DND-41 (cell line): ENCODE data around the gene FSHR.

Experiments
- EZH2 ChIP-seq: IDR thresholded peaks from 3 replicates; pipeline ENCODE4 v1.6.1; 2012; ENCODE audit warnings: borderline replicate concordance, low read depth, mild to moderate bottlenecking, moderate library complexity, low read length, inconsistent platforms; ENCODE audit not compliant: severe bottlenecking
- TF ChIP-seq, protein P1 (sequence below): IDR thresholded peaks from 2 replicates; pipeline ENCODE4 v1.5.1; 2012; ENCODE audit warnings: borderline replicate concordance, low read length, moderate library complexity, mild to moderate bottlenecking; ENCODE audit not compliant: poor library complexity, severe bottlenecking; ENCODE audit errors: extremely low read depth

DNA sequence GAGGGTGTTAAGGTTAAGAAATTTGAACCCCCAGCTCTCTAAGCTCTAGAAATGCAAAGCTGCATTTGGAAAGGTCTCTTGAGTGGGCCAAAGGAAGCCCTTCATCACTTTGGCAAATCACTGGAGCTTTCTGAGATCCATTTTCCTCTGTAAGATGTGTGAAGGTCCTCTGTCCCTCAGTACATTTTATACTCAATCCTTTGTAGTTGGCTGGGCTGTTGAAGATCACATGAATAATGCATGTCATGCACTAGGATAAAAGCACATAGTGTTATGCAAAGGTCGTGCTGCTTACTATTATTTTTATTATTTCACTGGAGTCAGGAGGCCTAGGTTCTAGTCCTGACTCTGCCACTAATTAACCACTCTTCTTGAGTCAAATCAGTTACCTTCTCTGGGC lies 124.9 kb downstream of the FSHR start:
- TF ChIP-seq, protein P1, sequence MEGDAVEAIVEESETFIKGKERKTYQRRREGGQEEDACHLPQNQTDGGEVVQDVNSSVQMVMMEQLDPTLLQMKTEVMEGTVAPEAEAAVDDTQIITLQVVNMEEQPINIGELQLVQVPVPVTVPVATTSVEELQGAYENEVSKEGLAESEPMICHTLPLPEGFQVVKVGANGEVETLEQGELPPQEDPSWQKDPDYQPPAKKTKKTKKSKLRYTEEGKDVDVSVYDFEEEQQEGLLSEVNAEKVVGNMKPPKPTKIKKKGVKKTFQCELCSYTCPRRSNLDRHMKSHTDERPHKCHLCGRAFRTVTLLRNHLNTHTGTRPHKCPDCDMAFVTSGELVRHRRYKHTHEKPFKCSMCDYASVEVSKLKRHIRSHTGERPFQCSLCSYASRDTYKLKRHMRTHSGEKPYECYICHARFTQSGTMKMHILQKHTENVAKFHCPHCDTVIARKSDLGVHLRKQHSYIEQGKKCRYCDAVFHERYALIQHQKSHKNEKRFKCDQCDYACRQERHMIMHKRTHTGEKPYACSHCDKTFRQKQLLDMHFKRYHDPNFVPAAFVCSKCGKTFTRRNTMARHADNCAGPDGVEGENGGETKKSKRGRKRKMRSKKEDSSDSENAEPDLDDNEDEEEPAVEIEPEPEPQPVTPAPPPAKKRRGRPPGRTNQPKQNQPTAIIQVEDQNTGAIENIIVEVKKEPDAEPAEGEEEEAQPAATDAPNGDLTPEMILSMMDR = no peak
- no peak for TF ChIP-seq EZH2
